HepG2 (cell line): ENCODE measurements around the gene TMEM167B. TPM values are rescaled to one million over a fixed set of nuclear protein-coding genes. Genes with fewer than 3 reads are reported as not detected.

ENCODE experiments used
- AHDC1 ChIP-seq: sonication (generic); formaldehyde crosslinking; IDR thresholded peaks from 2 replicates; pipeline ENCODE4 v1.5.1; 2020; ENCODE audit warnings: mild to moderate bottlenecking, missing genetic modification reagents, borderline replicate concordance
- CREM ChIP-seq, 2 experiments: sonication (generic) in 1 of 2; formaldehyde crosslinking in 1 of 2; IDR thresholded peaks; 2 replicates each; pipeline versions ENCODE4 v1.4.0 to v1.6.1; 2016 to 2020; ENCODE audit warnings: antibody characterized with exemption in 1 of 2, mild to moderate bottlenecking in 1 of 2, missing genetic modification reagents in 1 of 2
- ELF1 ChIP-seq: sonication (generic); formaldehyde crosslinking; IDR thresholded peaks from 2 replicates; pipeline ENCODE4 v1.4.0; 2020; ENCODE audit warnings: missing genetic modification reagents
- MIER2 ChIP-seq: IDR thresholded peaks from 2 replicates; pipeline ENCODE4 v1.6.1; 2016; ENCODE audit warnings: missing biosample characterization, missing genetic modification reagents
- NFAT5 ChIP-seq: sonication (generic); formaldehyde crosslinking; IDR thresholded peaks from 2 replicates; pipeline ENCODE4 v1.4.0; 2020; ENCODE audit warnings: missing genetic modification reagents
- STAT6 ChIP-seq: sonication (generic); formaldehyde crosslinking; IDR thresholded peaks from 2 replicates; pipeline ENCODE4 v1.4.0; 2020; ENCODE audit warnings: missing genetic modification reagents, mild to moderate bottlenecking, borderline replicate concordance
- TRIM22 ChIP-seq: fragments of 450-650 bp; IDR thresholded peaks from 2 replicates; pipeline ENCODE4 v1.6.1; 2017
- TSC22D2 ChIP-seq: sonication (generic); formaldehyde crosslinking; IDR thresholded peaks from 2 replicates; pipeline ENCODE4 v1.5.1; 2020; ENCODE audit warnings: missing genetic modification reagents, mild to moderate bottlenecking, borderline replicate concordance
- ZNF674 ChIP-seq: sonication (generic); formaldehyde crosslinking; IDR thresholded peaks from 2 replicates; pipeline ENCODE4 v1.5.0; 2020; ENCODE audit warnings: low read depth, mild to moderate bottlenecking, missing genetic modification reagents
- ZUFSP ChIP-seq: sonication (generic); formaldehyde crosslinking; IDR thresholded peaks from 2 replicates; pipeline ENCODE4 v1.9.0; 2021; ENCODE audit warnings: missing genetic modification reagents, mild to moderate bottlenecking, borderline replicate concordance
- polyA plus RNA-seq, 8 experiments: library from polyadenylated mRNA; depleted of rRNA in 3 of 8; stranded (reverse) in 7 of 8; unstranded in 1 of 8; fragments of >200 nt; fragmentation: Illumina TruSeq in 4 of 8; extraction: Trizol in 4 of 8; gene quantifications; 2 replicates each; pipeline versions ENCODE4 v1.2.1 to v1.2.3, GENCODE V29; 2011 to 2016; ENCODE audit warnings: low read depth in 4 of 8, missing spikeins in 1 of 8, mixed read lengths in 1 of 8; ENCODE audit not compliant: insufficient read depth in 1 of 8
- total RNA-seq, 5 experiments: library from RNA; depleted of rRNA; stranded (reverse); fragments of >200 nt; fragmentation: Illumina TruSeq; extraction: Trizol; gene quantifications; 2 replicates each; pipeline ENCODE4 v1.2.3, GENCODE V29; 2016; ENCODE audit warnings: low read depth in 1 of 5

Gene TMEM167B
- total and polyA plus RNA-seq, 2 of the 13 experiments (the other 11 are each of a cell fraction or from before 2014, with no cell fraction given): 9.5 to 22.4 TPM

GRCh38 chr1:109089242-109090015, 1.1 kb upstream of the TMEM167B start (continued):
- TF ChIP-seq AHDC1 (CRISPR knock-in tag): no peak
- TF ChIP-seq ELF1 (CRISPR knock-in tag): peak; percentile 60
- TF ChIP-seq STAT6 (CRISPR knock-in tag): no peak
- TF ChIP-seq CREM (IDR thresholded peaks at IDR 0.05): no peak
- no peak for TF ChIP-seq CREM (CRISPR knock-in tag; IDR thresholded peaks at IDR 0.05)
- no peak for TF ChIP-seq ZUFSP (CRISPR knock-in tag)
- no peak for TF ChIP-seq NFAT5 (CRISPR knock-in tag)
- TF ChIP-seq TRIM22: no peak
- no peak for TF ChIP-seq ZNF674 (CRISPR knock-in tag)
- peak; percentile 46; the same call in 1 of the 2 replicates for TF ChIP-seq MIER2 (CRISPR knock-in tag)
- peak; percentile 88; the same call in 1 of the 2 replicates for TF ChIP-seq TSC22D2 (CRISPR knock-in tag)
